ENCODE results near the gene CPSF4. TPM values are rescaled to one million over a fixed set of nuclear protein-coding genes. Genes with fewer than 3 reads are reported as not detected.

CPSF4 gene
- total RNA-seq, 1 experiment from 2014 or later, result 67.0 TPM

DNA sequence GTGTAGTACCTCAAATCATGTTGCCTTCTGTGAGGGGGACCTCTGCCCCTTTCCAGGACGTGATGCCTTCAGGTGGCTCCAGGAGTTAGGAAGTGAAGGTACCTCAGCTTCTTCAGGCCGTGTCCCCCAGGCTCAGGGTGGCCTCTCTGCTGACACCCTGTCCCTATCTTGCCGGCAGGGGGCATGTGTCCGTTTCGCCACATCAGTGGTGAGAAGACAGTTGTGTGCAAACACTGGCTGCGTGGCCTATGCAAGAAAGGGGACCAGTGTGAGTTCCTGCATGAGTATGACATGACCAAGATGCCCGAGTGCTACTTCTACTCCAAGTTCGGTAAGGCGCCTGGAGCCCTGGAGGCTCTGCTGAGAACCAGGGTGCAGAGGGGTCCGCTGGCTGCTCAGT, 9.2 kb downstream of the CPSF4 start:
- Histone ChIP-seq H3K9me3 (ENCODE audit: control insufficient read depth in 1 of 2, insufficient read depth in 1 of 2, low read depth in 1 of 2, low read length in 2 of 2) (no peaks in the 10 kb centered on the region), H3K9ac (ENCODE audit: low read length) (no peak overlapping the region), H3K4me2 (ENCODE audit: low read length) (no peak overlapping the region), H4K20me1 (ENCODE audit: insufficient read depth) (no peaks in the 10 kb centered on the region), H3K27me3 (ENCODE audit: insufficient read depth, low read length) (no peaks in the 10 kb centered on the region), H3K27ac (ENCODE audit: low read depth, low read length) (no peak overlapping the region), H2AFZ (ENCODE audit: low read depth, low read length, poor library complexity, severe bottlenecking) (no peak overlapping the region), H3K4me3 (replicated peaks in 1 of 2; ENCODE audit: low read depth in 1 of 2, low read length in 2 of 2) (no peak overlapping the region), H3K9me2 (ENCODE audit: insufficient read depth) (no peaks in the 10 kb centered on the region), H3K79me2 (ENCODE audit: insufficient read depth, low read length) (peaks cover 21% of the 10 kb centered on the region), H3K36me3 (ENCODE audit: control insufficient read depth in 1 of 2, insufficient read depth in 2 of 2, low read length in 2 of 2) (peaks cover 48 to 49% of the 10 kb centered on the region in 2 experiments; a peak in 3 of 4 replicates), H3K4me1 (ENCODE audit: control insufficient read depth in 1 of 2, insufficient read depth in 2 of 2, low read length in 2 of 2) (no peaks in the 10 kb centered on the region)
- intact Hi-C loops (cut with micrococcal nuclease), result no loop called here
- no TSS peak for BruUV-seq (replicated peaks)
- POLR2A ChIA-PET, result no interaction called here
- CTCF ChIA-PET, result no interaction called here
- RAD21 ChIA-PET (ENCODE audit: low non-redundant PET in 1 of 2, low total read pairs in 2 of 2, uncharacterized antibody in 2 of 2, unreplicated experiment in 2 of 2), result no interaction called here
- DNase-seq (ENCODE audit: low read depth, low spot score) (no peak), ATAC-seq (0 out of 2 replicates have a peak, but pooled peaks have one; percentile 28)
- TF ChIP-seq EGR1 (IDR thresholded peaks at IDR 0.05; ENCODE audit: low read depth), result no peak
- TF ChIP-seq, protein P1, sequence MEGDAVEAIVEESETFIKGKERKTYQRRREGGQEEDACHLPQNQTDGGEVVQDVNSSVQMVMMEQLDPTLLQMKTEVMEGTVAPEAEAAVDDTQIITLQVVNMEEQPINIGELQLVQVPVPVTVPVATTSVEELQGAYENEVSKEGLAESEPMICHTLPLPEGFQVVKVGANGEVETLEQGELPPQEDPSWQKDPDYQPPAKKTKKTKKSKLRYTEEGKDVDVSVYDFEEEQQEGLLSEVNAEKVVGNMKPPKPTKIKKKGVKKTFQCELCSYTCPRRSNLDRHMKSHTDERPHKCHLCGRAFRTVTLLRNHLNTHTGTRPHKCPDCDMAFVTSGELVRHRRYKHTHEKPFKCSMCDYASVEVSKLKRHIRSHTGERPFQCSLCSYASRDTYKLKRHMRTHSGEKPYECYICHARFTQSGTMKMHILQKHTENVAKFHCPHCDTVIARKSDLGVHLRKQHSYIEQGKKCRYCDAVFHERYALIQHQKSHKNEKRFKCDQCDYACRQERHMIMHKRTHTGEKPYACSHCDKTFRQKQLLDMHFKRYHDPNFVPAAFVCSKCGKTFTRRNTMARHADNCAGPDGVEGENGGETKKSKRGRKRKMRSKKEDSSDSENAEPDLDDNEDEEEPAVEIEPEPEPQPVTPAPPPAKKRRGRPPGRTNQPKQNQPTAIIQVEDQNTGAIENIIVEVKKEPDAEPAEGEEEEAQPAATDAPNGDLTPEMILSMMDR (IDR thresholded peaks at IDR 0.05 in 2 of 3, conservative IDR thresholded peaks at IDR 0.05 in 1 of 3; ENCODE audit: borderline replicate concordance in 1 of 3, insufficient read depth in 1 of 3, low read depth in 2 of 3, low read length in 2 of 3), result 0 out of 6 replicates have a peak, but pooled peaks of 1 of the 3 experiments have one; percentile 12

DNA sequence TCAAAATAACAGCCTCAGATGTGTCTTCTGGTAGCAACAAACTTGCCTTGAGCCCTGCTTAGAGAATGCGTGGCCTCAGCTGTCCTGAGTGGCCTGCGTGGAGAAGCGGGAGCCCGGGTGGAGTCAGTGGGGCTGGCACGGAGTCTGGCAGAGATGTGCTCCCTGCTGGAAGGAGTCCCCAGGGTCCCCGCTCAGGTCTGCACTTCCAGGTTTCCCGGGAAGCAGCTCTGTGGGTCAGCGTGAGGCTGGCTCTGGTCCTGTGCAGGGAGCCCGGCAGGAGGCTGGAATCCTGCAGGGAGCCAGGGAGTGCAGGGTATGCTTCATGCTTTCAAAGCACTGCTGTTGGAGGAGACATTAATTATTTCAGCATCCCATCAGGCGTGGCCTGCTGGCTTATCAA, 10.1 kb downstream of the CPSF4 start:
- intact Hi-C loops (cut with micrococcal nuclease), result no loop called here
- H2AFZ ChIP-seq (ENCODE audit: low read depth, low read length, poor library complexity, severe bottlenecking), result no peak overlapping the region
- H3K27me3 ChIP-seq (ENCODE audit: insufficient read depth, low read length), result no peaks in the 10 kb centered on the region
- H3K4me3 ChIP-seq (replicated peaks in 1 of 2; ENCODE audit: low read depth in 1 of 2, low read length in 2 of 2), result no peak overlapping the region
- no peaks in the 10 kb centered on the region for H3K9me3 ChIP-seq (ENCODE audit: control insufficient read depth in 1 of 2, insufficient read depth in 1 of 2, low read depth in 1 of 2, low read length in 2 of 2)
- H3K27ac ChIP-seq (ENCODE audit: low read depth, low read length), result no peak overlapping the region
- ATAC-seq, result no peak
- TF ChIP-seq YY1 (IDR thresholded peaks at IDR 0.05; ENCODE audit: extremely low read depth, insufficient replicate concordance, low read depth, low read length) (no peak), ELF1 (IDR thresholded peaks at IDR 0.05; ENCODE audit: borderline replicate concordance, low read depth) (no peak), SP1 (IDR thresholded peaks at IDR 0.05; ENCODE audit: low read depth) (no peak)
- H3K79me2 ChIP-seq (ENCODE audit: insufficient read depth, low read length), result peaks cover 12% of the 10 kb centered on the region
- POLR2A ChIA-PET, result no interaction called here
- H3K36me3 ChIP-seq (ENCODE audit: control insufficient read depth in 1 of 2, insufficient read depth in 2 of 2, low read length in 2 of 2), result peaks cover 45 to 50% of the 10 kb centered on the region in 2 experiments; a peak in 3 of 4 replicates
- no peaks in the 10 kb centered on the region for H4K20me1 ChIP-seq (ENCODE audit: insufficient read depth)
- no peak overlapping the region for H3K9ac ChIP-seq (ENCODE audit: low read length)
- H3K4me2 ChIP-seq (ENCODE audit: low read length), result no peak overlapping the region
- BruUV-seq (replicated peaks), result no TSS peak
- RAD21 ChIA-PET (ENCODE audit: low non-redundant PET in 1 of 2, low total read pairs in 2 of 2, uncharacterized antibody in 2 of 2, unreplicated experiment in 2 of 2), result no interaction called here
- CTCF ChIA-PET, result no interaction called here
- no peak for DNase-seq (ENCODE audit: low read depth, low spot score)
- H3K4me1 ChIP-seq (ENCODE audit: control insufficient read depth in 1 of 2, insufficient read depth in 2 of 2, low read length in 2 of 2), result no peaks in the 10 kb centered on the region
- no peaks in the 10 kb centered on the region for H3K9me2 ChIP-seq (ENCODE audit: insufficient read depth)
